GM19099 (cell line): ENCODE results near the gene CDH6.

ENCODE experiments used
- POLR2A ChIP-seq: IDR thresholded peaks from 3 replicates; pipeline ENCODE4 v1.6.1; 2011; ENCODE audit warnings: low read depth; ENCODE audit not compliant: insufficient read length; ENCODE audit errors: extremely low read depth

Gene CDH6

DNA sequence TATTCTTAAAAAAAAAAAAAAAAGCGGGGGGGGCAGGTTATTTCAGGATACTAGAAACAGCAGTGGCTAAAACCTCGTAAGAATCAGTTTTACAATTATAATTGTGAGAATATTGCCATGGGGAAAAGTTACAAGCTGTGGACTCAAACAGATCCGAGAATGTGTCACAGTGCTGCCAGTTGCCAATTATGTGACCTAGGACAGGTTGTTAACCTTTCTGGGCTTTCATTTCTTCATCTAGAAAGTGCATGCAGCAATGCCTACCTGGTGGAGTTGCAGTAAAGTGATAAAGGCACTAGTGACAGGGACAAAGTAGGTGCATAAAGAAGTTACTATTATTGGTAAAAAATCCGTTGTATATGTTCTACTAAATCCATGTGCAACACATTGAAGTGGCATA, 75.8 kb downstream of the CDH6 start:
- TF ChIP-seq POLR2A = no peak

DNA sequence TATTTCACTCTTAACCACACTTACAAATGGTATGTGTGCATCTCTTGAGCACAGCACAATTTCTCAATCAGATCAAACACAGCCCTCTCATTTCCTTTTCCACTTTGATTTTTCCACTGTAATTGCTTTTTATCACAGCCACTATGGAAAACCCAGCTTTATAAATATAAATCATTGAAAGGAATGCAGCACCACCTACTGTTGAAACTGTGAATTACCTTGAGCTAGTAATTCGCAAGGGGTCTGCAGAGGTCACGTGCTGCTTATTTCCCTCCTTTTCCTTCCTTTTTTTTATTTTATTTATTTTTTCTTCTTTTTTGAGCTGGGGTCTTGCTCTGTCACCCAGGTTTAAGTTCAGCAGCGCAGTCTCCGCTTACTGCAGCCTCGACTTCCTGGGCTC, 76.9 kb downstream of the CDH6 start:
- TF ChIP-seq POLR2A = no peak

DNA sequence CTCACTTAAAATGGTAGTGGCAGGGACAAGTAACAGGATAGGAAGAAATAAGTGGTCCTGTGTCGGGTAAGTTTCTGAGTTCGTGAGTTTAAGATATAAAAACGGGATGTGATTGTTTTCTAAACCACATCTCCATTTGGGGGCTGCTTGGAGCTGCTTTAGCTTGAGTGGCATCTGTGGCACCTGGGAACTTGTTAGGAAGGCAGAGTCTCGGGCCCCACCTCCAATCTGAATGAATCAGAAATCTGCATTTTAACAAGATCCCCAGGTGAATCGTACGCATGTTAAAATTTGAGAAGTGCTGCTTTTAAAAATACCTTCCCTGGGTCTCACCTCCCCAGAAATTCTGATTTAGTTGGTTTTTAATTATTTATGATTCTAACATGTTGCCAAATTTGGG, 78.1 kb downstream of the CDH6 start:
- TF ChIP-seq POLR2A = no peak

DNA sequence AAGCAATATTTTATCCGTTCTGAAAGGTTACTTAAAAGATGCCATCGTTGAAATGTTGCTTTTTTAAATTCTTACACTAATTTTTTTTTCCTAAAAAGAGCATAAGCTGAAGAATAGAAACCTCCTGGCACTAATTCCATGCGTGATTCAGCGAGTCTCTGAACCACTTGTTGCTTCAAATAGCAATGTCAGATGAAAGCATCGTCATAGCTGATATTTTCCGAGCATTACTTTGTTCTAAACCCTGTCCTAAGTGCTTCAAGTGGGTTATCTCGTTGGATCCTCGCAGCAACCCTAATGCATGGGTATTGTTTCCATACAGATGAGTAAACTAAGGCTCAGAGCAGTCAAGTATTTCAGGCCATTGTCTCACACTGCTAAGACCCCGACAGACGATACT, 79.7 kb downstream of the CDH6 start:
- no peak for TF ChIP-seq POLR2A

DNA sequence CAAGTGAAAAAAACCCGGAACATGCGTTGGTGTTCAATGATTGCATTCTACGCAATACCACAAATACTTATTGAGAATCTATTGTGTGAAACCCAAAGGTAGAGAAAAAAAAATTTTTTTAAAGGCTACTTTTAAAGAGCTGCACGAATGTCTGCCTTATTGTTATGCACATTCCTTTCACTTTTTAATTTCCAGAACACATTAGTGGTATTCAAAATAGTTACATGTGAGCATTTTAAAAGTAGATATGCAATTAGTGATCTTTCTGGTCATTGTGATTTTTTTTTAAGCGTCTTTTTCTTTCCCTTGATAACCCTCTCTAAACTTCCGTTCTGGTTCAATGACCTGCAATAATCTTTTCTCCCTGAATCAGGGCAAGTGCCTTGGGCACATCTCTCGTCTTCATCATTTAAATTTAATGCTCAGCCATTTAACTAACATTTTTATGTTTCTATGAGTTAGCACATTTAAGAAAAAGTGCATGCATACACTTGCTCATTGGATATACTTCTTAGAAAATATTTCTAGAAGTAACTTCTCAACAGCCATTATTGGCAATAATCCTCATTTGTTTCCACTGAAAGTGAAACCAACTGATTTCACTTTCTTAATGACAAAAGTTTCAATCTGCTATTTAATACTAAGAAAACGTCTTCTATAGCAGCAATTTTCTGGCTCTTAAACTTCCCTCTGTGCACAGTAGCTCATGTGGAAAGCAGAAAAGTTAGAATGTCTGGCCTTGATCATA, 80.3 kb downstream of the CDH6 start:
- TF ChIP-seq POLR2A = no peak

DNA sequence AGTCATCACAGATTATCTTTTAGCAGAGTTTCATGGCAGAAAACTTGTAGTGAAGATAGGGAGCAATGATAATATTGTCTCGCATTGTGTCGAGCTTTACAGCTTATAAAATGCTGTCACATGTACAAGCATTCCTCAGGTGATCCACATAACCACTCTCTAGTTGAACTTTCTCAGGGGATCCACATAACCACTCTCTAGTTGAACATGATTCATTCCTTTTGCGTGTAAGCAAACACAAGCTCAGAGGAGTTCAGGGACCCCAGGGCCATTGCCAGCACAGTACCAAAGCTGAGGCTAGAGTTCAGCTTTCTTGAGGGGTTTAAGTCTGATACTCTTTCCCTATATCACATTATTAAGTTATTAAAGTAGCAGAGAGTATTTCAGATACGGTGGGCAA, 86.7 kb downstream of the CDH6 start:
- TF ChIP-seq POLR2A = no peak

DNA sequence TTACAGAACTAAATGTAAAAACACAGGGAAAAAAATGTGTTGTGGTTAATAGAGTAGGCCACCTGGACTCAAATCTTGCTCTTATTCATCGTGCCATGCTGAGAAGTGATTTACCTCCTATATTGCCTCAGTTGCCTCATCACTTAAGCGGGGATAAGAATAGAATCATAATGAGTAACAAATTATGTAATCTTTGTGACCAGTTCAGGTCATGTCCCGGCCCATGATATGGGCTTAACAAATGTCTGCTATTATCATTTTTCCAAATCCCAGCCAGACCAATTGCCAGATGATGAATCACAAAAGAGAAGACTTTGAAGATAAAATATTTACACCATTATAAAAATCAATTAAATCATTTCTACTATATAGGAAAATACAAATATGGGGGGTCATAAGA, 89.8 kb downstream of the CDH6 start:
- no peak for TF ChIP-seq POLR2A

DNA sequence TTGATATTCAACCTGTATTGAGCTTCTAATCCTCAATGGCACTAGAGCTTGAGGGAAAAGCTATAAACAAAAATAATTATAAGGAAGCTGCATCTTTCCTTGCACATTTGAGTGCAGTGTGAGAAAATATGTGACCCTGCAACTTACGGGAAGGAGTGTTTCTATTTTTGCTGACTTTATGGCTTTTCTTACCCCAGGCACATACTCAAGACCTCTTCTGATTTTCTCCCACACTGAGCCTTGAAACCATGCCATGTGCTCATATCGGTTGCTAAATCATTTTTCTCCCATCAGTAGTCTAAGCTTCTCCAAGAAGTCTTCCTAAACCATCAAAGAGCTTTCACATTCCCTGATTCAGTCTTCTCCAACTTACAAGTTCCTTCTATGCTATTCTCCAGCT, 91.5 kb downstream of the CDH6 start:
- no peak for TF ChIP-seq POLR2A

DNA sequence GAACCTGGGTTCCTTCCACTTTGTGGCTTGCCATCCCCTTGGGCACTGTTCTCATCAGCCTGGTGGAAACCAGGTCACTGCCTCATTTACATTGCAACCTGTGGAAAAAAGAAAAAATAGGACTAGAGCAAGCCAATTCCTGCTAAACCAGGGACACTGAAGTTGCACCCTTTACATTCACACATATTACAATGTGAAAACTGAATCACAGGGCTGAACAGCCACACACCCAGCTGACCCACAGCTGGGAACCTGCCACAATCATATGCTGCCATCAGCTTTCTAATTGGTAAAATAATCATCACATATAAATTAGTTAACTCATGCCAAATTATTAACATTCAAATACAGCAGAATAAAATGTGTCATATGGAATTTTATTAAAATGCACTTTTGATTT, 94.5 kb downstream of the CDH6 start:
- no peak for TF ChIP-seq POLR2A

DNA sequence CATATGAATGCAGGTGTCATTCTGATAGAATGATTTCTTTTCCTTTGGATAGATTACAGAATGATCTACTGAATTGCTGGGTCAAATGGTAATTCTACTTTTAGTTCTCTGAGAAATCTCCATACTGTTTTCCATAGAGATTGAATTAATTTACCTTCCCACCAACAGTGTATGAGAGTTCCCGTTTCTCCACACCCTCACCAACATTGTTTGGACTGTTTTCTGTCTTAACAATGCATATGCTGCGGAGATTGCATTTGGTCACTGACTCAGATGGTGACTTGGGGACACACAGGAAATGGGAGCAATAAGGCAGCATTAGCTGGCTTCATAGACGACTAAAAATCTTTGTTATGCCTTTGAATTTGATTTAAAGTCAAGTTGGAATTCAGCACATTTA, 95.9 kb downstream of the CDH6 start:
- TF ChIP-seq POLR2A = no peak

DNA sequence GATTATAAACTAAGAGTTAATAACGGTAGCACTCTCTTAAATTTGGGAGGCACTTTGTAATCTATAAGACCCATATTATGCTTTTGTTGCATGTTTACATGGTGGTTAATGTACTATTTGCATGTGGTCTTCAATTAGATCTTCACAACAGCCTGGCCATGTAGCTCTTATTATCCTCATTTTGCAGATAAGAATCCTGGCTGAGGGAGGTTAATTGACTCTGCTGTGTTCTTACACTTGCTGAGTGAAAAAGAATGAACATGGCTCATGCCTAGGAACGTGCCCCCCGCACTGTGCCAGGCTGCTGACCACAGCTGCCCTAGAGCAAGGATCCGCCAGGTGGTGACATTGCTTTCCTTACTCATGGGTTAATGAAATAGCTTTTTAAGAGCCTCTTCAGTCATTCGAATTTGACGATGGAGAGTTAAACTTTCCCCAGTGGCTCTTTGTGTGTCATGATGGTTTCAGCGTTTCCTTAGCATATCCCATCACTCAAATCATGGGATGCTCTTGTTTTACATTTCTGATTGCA, 97.9 kb downstream of the CDH6 start:
- TF ChIP-seq POLR2A = no peak

DNA sequence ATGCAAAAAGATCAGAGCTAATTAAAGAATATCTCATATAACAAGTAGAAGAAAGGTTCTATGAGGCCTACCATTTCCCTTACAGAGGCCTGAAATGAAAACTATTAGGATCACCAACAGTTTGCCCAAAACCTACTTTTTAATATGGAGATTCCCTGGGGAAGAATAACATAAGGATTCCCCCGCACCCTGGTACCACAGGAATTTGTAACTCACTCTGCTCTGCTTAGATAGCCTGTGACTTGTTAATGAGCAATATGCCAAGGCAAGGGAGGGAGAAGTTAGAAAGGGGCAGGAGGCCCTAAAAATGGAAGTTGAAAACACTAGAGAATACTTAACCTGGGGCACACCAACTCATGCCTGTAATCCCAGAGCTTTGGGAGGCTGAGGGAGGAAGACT, 107.0 kb downstream of the CDH6 start:
- TF ChIP-seq POLR2A = no peak

DNA sequence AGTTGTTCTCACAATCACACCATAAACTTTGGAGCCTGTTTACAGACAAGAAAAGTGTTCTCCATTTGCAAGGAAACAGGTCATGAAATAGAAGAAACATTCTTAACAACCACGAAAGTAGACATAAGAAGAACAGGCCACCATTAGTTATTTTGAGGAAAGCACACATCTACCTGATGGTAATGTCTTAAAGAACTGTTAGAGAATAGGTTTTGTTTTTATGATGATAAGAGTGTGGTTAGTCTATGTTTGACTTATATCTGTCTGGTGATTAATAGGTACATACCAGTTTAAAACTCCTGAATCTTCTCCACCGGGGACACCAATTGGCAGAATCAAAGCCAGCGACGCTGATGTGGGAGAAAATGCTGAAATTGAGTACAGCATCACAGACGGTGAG, 108.3 kb downstream of the CDH6 start:
- no peak for TF ChIP-seq POLR2A

DNA sequence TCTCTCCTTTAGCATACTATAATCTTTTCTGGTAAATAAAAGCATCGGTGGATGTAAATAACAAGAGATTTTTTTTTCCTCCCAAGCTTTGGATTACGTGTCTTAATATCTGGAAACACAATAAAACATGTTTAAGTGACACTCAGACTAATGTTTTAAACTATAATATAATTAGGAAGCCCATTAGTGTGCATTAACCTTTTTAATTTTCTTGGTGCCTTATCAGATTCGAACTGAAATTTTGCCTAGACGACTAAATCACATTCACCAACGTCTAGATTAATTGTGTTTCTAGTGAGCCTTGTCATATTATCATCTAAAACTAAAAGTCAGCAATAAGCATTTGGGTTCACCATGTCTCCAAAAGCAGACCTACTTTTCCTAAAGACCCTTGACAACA, 110.2 kb downstream of the CDH6 start:
- TF ChIP-seq POLR2A = no peak

DNA sequence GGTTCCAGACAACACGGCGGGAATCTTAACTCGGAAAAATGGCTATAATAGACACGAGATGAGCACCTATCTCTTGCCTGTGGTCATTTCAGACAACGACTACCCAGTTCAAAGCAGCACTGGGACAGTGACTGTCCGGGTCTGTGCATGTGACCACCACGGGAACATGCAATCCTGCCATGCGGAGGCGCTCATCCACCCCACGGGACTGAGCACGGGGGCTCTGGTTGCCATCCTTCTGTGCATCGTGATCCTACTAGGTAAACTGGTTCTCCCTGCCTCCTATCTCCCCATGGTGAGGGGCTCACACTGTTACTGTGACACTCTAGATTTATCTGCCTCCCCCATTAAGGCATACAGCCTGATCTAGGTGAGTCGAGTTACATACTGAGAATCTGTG, 124.2 kb downstream of the CDH6 start:
- no peak for TF ChIP-seq POLR2A

DNA sequence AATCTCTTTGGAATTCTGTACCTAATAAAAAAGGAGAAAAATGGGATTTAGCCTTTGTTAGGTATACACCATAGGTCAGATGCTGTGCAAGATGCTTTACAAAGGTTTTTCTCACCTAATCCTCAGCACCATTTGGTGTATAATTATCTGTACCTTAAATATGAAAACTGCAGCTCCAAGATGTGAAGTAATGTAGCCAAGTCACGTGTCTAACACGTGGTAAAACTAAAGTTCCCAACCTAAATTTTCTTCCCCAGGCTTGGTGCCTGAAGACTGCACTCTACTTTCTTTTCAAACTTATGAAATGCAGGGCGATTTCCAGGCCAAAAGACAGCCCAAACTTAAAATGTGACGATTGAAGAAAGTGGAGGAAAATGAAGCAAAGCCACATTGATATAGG, 125.8 kb downstream of the CDH6 start:
- no peak for TF ChIP-seq POLR2A

DNA sequence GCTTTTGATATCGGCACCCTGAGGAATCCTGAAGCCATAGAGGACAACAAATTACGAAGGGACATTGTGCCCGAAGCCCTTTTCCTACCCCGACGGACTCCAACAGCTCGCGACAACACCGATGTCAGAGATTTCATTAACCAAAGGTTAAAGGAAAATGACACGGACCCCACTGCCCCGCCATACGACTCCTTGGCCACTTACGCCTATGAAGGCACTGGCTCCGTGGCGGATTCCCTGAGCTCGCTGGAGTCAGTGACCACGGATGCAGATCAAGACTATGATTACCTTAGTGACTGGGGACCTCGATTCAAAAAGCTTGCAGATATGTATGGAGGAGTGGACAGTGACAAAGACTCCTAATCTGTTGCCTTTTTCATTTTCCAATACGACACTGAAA, 129.5 kb downstream of the CDH6 start:
- TF ChIP-seq POLR2A = no peak
